Neural cell (in vitro differentiated cells): Measurements from ENCODE around the gene LMBRD1.

ENCODE experiments used
- CTCF ChIP-seq: fragments of 450-650 bp; IDR thresholded peaks from 2 replicates; pipeline ENCODE4 v1.5.1; 2014; ENCODE audit warnings: antibody characterized with exemption, mild to moderate bottlenecking, moderate library complexity; ENCODE audit not compliant: poor library complexity, severe bottlenecking
- EP300 ChIP-seq: fragments of 450-650 bp; conservative IDR thresholded peaks from 2 replicates; pipeline ENCODE4 v1.6.1; 2014; ENCODE audit warnings: antibody characterized with exemption, mild to moderate bottlenecking, moderate library complexity; ENCODE audit not compliant: poor library complexity, severe bottlenecking
- EZH2 ChIP-seq: fragments of 200-600, 300-800 bp; shearing (Covaris generic), sonication (generic); IDR thresholded peaks from 2 replicates; pipeline ENCODE4 v1.6.1; 2014; ENCODE audit warnings: antibody characterized with exemption, low read length, borderline replicate concordance, mild to moderate bottlenecking; ENCODE audit not compliant: insufficient read depth, poor library complexity, severe bottlenecking
- MXI1 ChIP-seq: fragments of 450-650 bp; conservative IDR thresholded peaks from 2 replicates; pipeline ENCODE4 v1.6.1; 2014; ENCODE audit warnings: antibody characterized with exemption, mild to moderate bottlenecking; ENCODE audit not compliant: poor library complexity, severe bottlenecking
- POLR2AphosphoS5 ChIP-seq: IDR thresholded peaks from 2 replicates; pipeline ENCODE4 v1.6.1; 2012
- RAD21 ChIP-seq: fragments of 450-650 bp; conservative IDR thresholded peaks from 2 replicates; pipeline ENCODE4 v1.6.1; 2014; ENCODE audit warnings: antibody characterized with exemption, mild to moderate bottlenecking, moderate library complexity
- SMC3 ChIP-seq: fragments of 450-650 bp; conservative IDR thresholded peaks from 2 replicates; pipeline ENCODE4 v1.6.1; 2014; ENCODE audit warnings: antibody characterized with exemption, mild to moderate bottlenecking, moderate library complexity; ENCODE audit not compliant: poor library complexity
- TAF1 ChIP-seq: IDR thresholded peaks from 2 replicates; pipeline ENCODE4 v1.6.1; 2012; ENCODE audit warnings: low read depth

GRCh38 chr6:69789578-69789977 lies 7.2 kb downstream of the LMBRD1 start:
- TF ChIP-seq CTCF = no peak
- no peak for TF ChIP-seq EZH2
- no peak for TF ChIP-seq EP300
- no peak for TF ChIP-seq RAD21
- TF ChIP-seq POLR2AphosphoS5 = no peak
- no peak for TF ChIP-seq TAF1
- TF ChIP-seq MXI1 = no peak
- TF ChIP-seq SMC3 = no peak
